ENCODE measurements around the gene AP1S2.
"Not testable (repeated sequence)": the region's sequence is repeated elsewhere in the genome, so short reads cannot be mapped to it uniquely, and the experiment has no call there.

AP1S2 gene

GRCh38 chrX:15854080-15854655 is 445 bp downstream of the AP1S2 start:
- no peak for DNase-seq (ENCODE audit: low read depth)

- DNase-seq (ENCODE audit: low read depth), result no peak
These were observed 980 bp downstream of the AP1S2 start for GRCh38 chrX:15853586-15854079.

- DNase-seq (ENCODE audit: low read depth), result no peak
These were observed 5.1 kb downstream of the AP1S2 start for GRCh38 chrX:15849555-15849954.

- DNase-seq (ENCODE audit: low read depth), result no peak
These were observed 6.0 kb downstream of the AP1S2 start for GRCh38 chrX:15848576-15848975.

- no peak for DNase-seq (ENCODE audit: low read depth)
These were observed 10.7 kb downstream of the AP1S2 start for GRCh38 chrX:15843960-15844359.

GRCh38 chrX:15841853-15842516 is 12.6 kb downstream of the AP1S2 start:
- no peak for DNase-seq (ENCODE audit: low read depth)

- no peak for DNase-seq (ENCODE audit: low read depth)
These were observed 16.6 kb downstream of the AP1S2 start for GRCh38 chrX:15838017-15838416.

GRCh38 chrX:15834827-15835595 is 19.6 kb downstream of the AP1S2 start:
- no peak for DNase-seq (ENCODE audit: low read depth)

- DNase-seq (ENCODE audit: low read depth), result no peak
These were observed 20.6 kb downstream of the AP1S2 start for GRCh38 chrX:15834053-15834452.

- DNase-seq (ENCODE audit: low read depth), result not testable (repeated sequence)
These were observed 23.3 kb downstream of the AP1S2 start for GRCh38 chrX:15831347-15831746.

- no peak for DNase-seq (ENCODE audit: low read depth)
These were observed 25.4 kb downstream of the AP1S2 start for GRCh38 chrX:15829217-15829616.

- DNase-seq (ENCODE audit: low read depth), result no peak
These were observed 28.7 kb downstream of the AP1S2 start for GRCh38 chrX:15825936-15826335.

GRCh38 chrX:15822922-15823321 is 31.7 kb downstream of the AP1S2 start:
- no peak for DNase-seq (ENCODE audit: low read depth)

- DNase-seq (ENCODE audit: low read depth), result no peak
These were observed 34.2 kb downstream of the AP1S2 start for GRCh38 chrX:15820106-15821073.

GRCh38 chrX:15816886-15817285 is 37.7 kb downstream of the AP1S2 start:
- DNase-seq (ENCODE audit: low read depth), result no peak

- no peak for DNase-seq (ENCODE audit: low read depth)
These were observed 38.2 kb downstream of the AP1S2 start for GRCh38 chrX:15816438-15816809.

- no peak for DNase-seq (ENCODE audit: low read depth)
These were observed 38.7 kb downstream of the AP1S2 start for GRCh38 chrX:15815779-15816437.

GRCh38 chrX:15814771-15815365 is 39.7 kb downstream of the AP1S2 start:
- DNase-seq (ENCODE audit: low read depth), result no peak

GRCh38 chrX:15813416-15813815 is 41.2 kb downstream of the AP1S2 start:
- no peak for DNase-seq (ENCODE audit: low read depth)

GRCh38 chrX:15812192-15812938 is 42.2 kb downstream of the AP1S2 start:
- no peak for DNase-seq (ENCODE audit: low read depth)
